DND-41 (cell line): ENCODE results near the gene CREG1.

ENCODE experiments used
- CTCF ChIP-seq: IDR thresholded peaks from 2 replicates; pipeline ENCODE4 v1.5.1; 2012; ENCODE audit warnings: borderline replicate concordance, low read length, moderate library complexity, mild to moderate bottlenecking; ENCODE audit not compliant: poor library complexity, severe bottlenecking; ENCODE audit errors: extremely low read depth
- EZH2 ChIP-seq: IDR thresholded peaks from 3 replicates; pipeline ENCODE4 v1.6.1; 2012; ENCODE audit warnings: borderline replicate concordance, low read depth, mild to moderate bottlenecking, moderate library complexity, low read length, inconsistent platforms; ENCODE audit not compliant: severe bottlenecking

GRCh38 chr1:167582064-167582463 lies 28.5 kb upstream of the CREG1 start:
- TF ChIP-seq CTCF, result no peak
- TF ChIP-seq EZH2, result no peak
